Measurements from ENCODE around the gene PIK3R3. TPM values are rescaled to one million over a fixed set of nuclear protein-coding genes. Genes with fewer than 3 reads are reported as not detected.

Gene PIK3R3
- total and polyA plus RNA-seq, 9 of the 15 experiments (the other 6 are each of a cell fraction or from before 2014, with no cell fraction given) = 1.4 to 7.7 (median 4.6) TPM

- TF ChIP-seq ATF6 (CRISPR knock-in tag; IDR thresholded peaks at IDR 0.05) = no peak
- TF ChIP-seq SPI1 (IDR thresholded peaks at IDR 0.05; ENCODE audit: borderline replicate concordance, low read depth, low read length) = 0 out of 2 replicates have a peak, but pooled peaks have one; percentile 36
- TF ChIP-seq ZNF174 (CRISPR knock-in tag; IDR thresholded peaks at IDR 0.05) = no peak
- TF ChIP-seq CBX5 (IDR thresholded peaks at IDR 0.05; ENCODE audit: borderline replicate concordance, low read depth) = no peak
- TF ChIP-seq NR4A1 (CRISPR knock-in tag; IDR thresholded peaks at IDR 0.05) = no peak
- no peak for TF ChIP-seq NR4A1 (tag; IDR thresholded peaks at IDR 0.05)
- no peak for TF ChIP-seq PBX2 (CRISPR knock-in tag; IDR thresholded peaks at IDR 0.05; ENCODE audit: low read depth)
- TF ChIP-seq PBX2 (tag; conservative IDR thresholded peaks at IDR 0.05; ENCODE audit: low read depth) = no peak
- TF ChIP-seq CBX3 (IDR thresholded peaks at IDR 0.05; ENCODE audit: borderline replicate concordance in 1 of 2, low read length in 2 of 2) = no peak; a peak in 1 of 3 replicates
- TF ChIP-seq OTX1 (CRISPR knock-in tag; IDR thresholded peaks at IDR 0.05) = no peak
- TF ChIP-seq ZNF644 (tag; IDR thresholded peaks at IDR 0.05; ENCODE audit: low read depth) = no peak
- TF ChIP-seq THRAP3 (IDR thresholded peaks at IDR 0.05; ENCODE audit: borderline replicate concordance) = peak; percentile 78; the same call in 1 of the 2 replicates
- TF ChIP-seq ZNF609 (CRISPR knock-in tag; IDR thresholded peaks at IDR 0.05; ENCODE audit: borderline replicate concordance) = peak; percentile 89; the same call in 1 of the 2 replicates
- no peak for TF ChIP-seq IRF2 (CRISPR knock-in tag; IDR thresholded peaks at IDR 0.05)
- TF ChIP-seq, protein P1, sequence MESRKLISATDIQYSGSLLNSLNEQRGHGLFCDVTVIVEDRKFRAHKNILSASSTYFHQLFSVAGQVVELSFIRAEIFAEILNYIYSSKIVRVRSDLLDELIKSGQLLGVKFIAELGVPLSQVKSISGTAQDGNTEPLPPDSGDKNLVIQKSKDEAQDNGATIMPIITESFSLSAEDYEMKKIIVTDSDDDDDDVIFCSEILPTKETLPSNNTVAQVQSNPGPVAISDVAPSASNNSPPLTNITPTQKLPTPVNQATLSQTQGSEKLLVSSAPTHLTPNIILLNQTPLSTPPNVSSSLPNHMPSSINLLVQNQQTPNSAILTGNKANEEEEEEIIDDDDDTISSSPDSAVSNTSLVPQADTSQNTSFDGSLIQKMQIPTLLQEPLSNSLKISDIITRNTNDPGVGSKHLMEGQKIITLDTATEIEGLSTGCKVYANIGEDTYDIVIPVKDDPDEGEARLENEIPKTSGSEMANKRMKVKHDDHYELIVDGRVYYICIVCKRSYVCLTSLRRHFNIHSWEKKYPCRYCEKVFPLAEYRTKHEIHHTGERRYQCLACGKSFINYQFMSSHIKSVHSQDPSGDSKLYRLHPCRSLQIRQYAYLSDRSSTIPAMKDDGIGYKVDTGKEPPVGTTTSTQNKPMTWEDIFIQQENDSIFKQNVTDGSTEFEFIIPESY (CRISPR knock-in tag; IDR thresholded peaks at IDR 0.05) = 0 out of 2 replicates have a peak, but pooled peaks have one; percentile 46
Observed at GRCh38 chr1:46036894-46037839, 95.3 kb downstream of the PIK3R3 start (continued).

All from K562 (cell line).